ENCODE measurements around the gene XKR8. TPM values are rescaled to one million over a fixed set of nuclear protein-coding genes. Genes with fewer than 3 reads are reported as not detected.

XKR8 gene
- total RNA-seq, 1 experiment from 2014 or later, result 17.2 TPM

DNA sequence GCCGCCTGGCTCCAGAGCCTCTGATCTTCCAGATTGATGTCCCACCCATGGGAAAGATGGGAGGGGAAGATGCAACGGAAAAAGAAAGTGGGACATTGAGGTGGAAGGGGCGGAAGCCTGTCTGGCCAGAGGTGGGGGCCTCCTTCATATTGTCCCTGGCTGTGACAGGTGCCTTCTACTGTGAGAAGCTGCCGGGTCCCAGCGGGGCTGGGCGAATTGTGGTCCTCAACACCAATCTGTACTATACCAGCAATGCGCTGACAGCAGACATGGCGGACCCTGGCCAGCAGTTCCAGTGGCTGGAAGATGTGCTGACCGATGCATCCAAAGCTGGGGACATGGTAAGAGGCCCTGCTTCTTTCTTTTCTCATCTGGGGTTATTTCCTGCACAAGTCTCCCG lies 5.6 kb upstream of the XKR8 start:
- no peak overlapping the region for H2BK5ac ChIP-seq (ENCODE audit: insufficient read length, low read length)
- no peak overlapping the region for H2BK15ac ChIP-seq (ENCODE audit: low read depth, low read length)
- H4K5ac ChIP-seq (ENCODE audit: insufficient read length, low read depth, low read length), result no peak overlapping the region
- no peak overlapping the region for H3K14ac ChIP-seq (ENCODE audit: insufficient read depth, low read length)
- H2AK5ac ChIP-seq (ENCODE audit: insufficient read length, low read length), result no peak overlapping the region
- no peak overlapping the region for H3K4me2 ChIP-seq (ENCODE audit: insufficient read depth, insufficient read length, low read length)
- no peak overlapping the region for H3K23ac ChIP-seq (ENCODE audit: insufficient read length, low read depth, low read length)
- H3K79me1 ChIP-seq (ENCODE audit: insufficient read depth, low read depth, low read length, poor library complexity, severe bottlenecking), result no peaks in the 10 kb centered on the region
- H4K91ac ChIP-seq (ENCODE audit: insufficient read length, low read depth, low read length), result no peak overlapping the region
- no peak overlapping the region for H4K8ac ChIP-seq (replicated peaks; ENCODE audit: insufficient read length, low read depth, low read length)
- Mint-ChIP-seq H3K36me3 (ENCODE audit: insufficient read depth in 1 of 3, low read depth in 3 of 3) (peaks cover 19 to 83% (median 78%) of the 10 kb centered on the region in 3 experiments; a peak in 6 of 7 replicates), H3K4me3 (no peak overlapping the region), H3K9me3 (no peaks in the 10 kb centered on the region; a peak in 1 of 5 replicates), H3K27me3 (ENCODE audit: low read depth) (no peaks in the 10 kb centered on the region), H3K4me1 (peaks cover 0 to 5% of the 10 kb centered on the region in 2 experiments; a peak in 3 of 4 replicates), H3K27ac (no peak overlapping the region)
- no peak overlapping the region for H3K9ac ChIP-seq (ENCODE audit: extremely low read depth, insufficient read length, low read length)
- no peaks in the 10 kb centered on the region for H3K79me2 ChIP-seq (ENCODE audit: insufficient read depth, low read length)
- no peak overlapping the region for H3K18ac ChIP-seq (ENCODE audit: insufficient read length, low read depth, low read length)
- no peak overlapping the region for H2AFZ ChIP-seq (ENCODE audit: low read length)
- no peak overlapping the region for H3K27ac ChIP-seq (ENCODE audit: insufficient read length, low read depth, low read length)
- H3K4ac ChIP-seq (ENCODE audit: low read depth, low read length), result no peak overlapping the region
- no peaks in the 10 kb centered on the region for H3K27me3 ChIP-seq (ENCODE audit: insufficient read depth, low read length)
- no peak overlapping the region for H2BK20ac ChIP-seq (ENCODE audit: low read depth, low read length, poor library complexity, severe bottlenecking)
- no peaks in the 10 kb centered on the region for H3K4me1 ChIP-seq (ENCODE audit: insufficient read depth, low read length)
- no peak overlapping the region for H2BK120ac ChIP-seq (ENCODE audit: low read depth, low read length, poor library complexity, severe bottlenecking)
- no peak for DNase-seq
- H3K23me2 ChIP-seq (ENCODE audit: insufficient read length, low read depth, low read length, poor library complexity, severe bottlenecking), result no peaks in the 10 kb centered on the region
- no peak overlapping the region for H3T11ph ChIP-seq (ENCODE audit: low read length)
- no peak overlapping the region for H3K56ac ChIP-seq (ENCODE audit: insufficient read length, low read depth, low read length)
- no CpG with 5 or more reads among the region's 10 CpGs for WGBS (ENCODE audit: extremely low coverage, insufficient read length, low lambda C conversion rate)
- TF ChIP-seq, protein P1, sequence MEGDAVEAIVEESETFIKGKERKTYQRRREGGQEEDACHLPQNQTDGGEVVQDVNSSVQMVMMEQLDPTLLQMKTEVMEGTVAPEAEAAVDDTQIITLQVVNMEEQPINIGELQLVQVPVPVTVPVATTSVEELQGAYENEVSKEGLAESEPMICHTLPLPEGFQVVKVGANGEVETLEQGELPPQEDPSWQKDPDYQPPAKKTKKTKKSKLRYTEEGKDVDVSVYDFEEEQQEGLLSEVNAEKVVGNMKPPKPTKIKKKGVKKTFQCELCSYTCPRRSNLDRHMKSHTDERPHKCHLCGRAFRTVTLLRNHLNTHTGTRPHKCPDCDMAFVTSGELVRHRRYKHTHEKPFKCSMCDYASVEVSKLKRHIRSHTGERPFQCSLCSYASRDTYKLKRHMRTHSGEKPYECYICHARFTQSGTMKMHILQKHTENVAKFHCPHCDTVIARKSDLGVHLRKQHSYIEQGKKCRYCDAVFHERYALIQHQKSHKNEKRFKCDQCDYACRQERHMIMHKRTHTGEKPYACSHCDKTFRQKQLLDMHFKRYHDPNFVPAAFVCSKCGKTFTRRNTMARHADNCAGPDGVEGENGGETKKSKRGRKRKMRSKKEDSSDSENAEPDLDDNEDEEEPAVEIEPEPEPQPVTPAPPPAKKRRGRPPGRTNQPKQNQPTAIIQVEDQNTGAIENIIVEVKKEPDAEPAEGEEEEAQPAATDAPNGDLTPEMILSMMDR (conservative IDR thresholded peaks at IDR 0.05), result no peak
- H2BK12ac ChIP-seq (ENCODE audit: insufficient read length, low read depth, low read length), result no peak overlapping the region
- no peaks in the 10 kb centered on the region for H3K9me3 ChIP-seq (ENCODE audit: control insufficient read depth, low read depth, low read length)
- no peaks in the 10 kb centered on the region for H4K20me1 ChIP-seq (ENCODE audit: control insufficient read depth, insufficient read depth, insufficient read length)
